22Rv1 (cell line): ENCODE data around the gene HOXC4.

ENCODE experiments used
- CTCF ChIP-seq: fragments of 450-650 bp; IDR thresholded peaks from 2 replicates; pipeline ENCODE4 v1.5.1; 2017; ENCODE audit warnings: mild to moderate bottlenecking
- ZFX ChIP-seq: fragments of 450-650 bp; IDR thresholded peaks from 2 replicates; pipeline ENCODE4 v1.6.1; 2017; ENCODE audit warnings: antibody characterized with exemption, borderline replicate concordance

GRCh38 chr12:54035568-54036264 lies 17.9 kb upstream of the HOXC4 start:
- no peak for TF ChIP-seq CTCF
- no peak for TF ChIP-seq ZFX
